Measurements from ENCODE around the gene ZFP36.

GRCh38 chr19:39365531-39365930, 41.1 kb upstream of the ZFP36 start:
- no peak for TF ChIP-seq MAX (IDR thresholded peaks at IDR 0.05)
- TF ChIP-seq CTCF (IDR thresholded peaks at IDR 0.05): no peak
- TF ChIP-seq POLR2A (IDR thresholded peaks at IDR 0.05; ENCODE audit: low read length): no peak
- TF ChIP-seq KDM1A (IDR thresholded peaks at IDR 0.05; ENCODE audit: low read depth): no peak
- no peak for TF ChIP-seq EHF (CRISPR knock-in tag; IDR thresholded peaks at IDR 0.05)
- no peak for TF ChIP-seq BHLHE40 (IDR thresholded peaks at IDR 0.05; ENCODE audit: low read depth, low read length)
- no peak for TF ChIP-seq CEBPB (IDR thresholded peaks at IDR 0.05)
- TF ChIP-seq REST (IDR thresholded peaks at IDR 0.05): no peak
